Ectodermal cell (in vitro differentiated cells): ENCODE results near the gene THSD4.
"Not testable (repeated sequence)": the region's sequence is repeated elsewhere in the genome, so short reads cannot be mapped to it uniquely, and the experiment has no call there.

Source experiments
- H3K27ac ChIP-seq: 2 replicates; pipeline ENCODE4 v1.7.0; 2013; ENCODE audit warnings: mild to moderate bottlenecking, low read depth, low read length; ENCODE audit not compliant: insufficient read depth, poor library complexity, severe bottlenecking
- H3K27me3 ChIP-seq: 2 replicates; pipeline ENCODE4 v1.7.0; 2013; ENCODE audit warnings: mild to moderate bottlenecking, low read length; ENCODE audit not compliant: insufficient read depth, control insufficient read depth, poor library complexity, severe bottlenecking
- H3K36me3 ChIP-seq: one replicate; pipeline ENCODE4 v1.7.0; 2013; ENCODE audit warnings: low read length; ENCODE audit not compliant: control insufficient read depth, insufficient read depth
- H3K4me1 ChIP-seq: one replicate; pipeline ENCODE4 v1.7.0; 2013; ENCODE audit warnings: low read length; ENCODE audit not compliant: control insufficient read depth, insufficient read depth
- H3K4me3 ChIP-seq: 2 replicates; pipeline ENCODE4 v1.7.0; 2013; ENCODE audit warnings: low read depth, low read length, control low read depth; ENCODE audit not compliant: insufficient read depth
- H3K9me3 ChIP-seq: 2 replicates; pipeline ENCODE4 v1.7.0; 2013; ENCODE audit warnings: mild to moderate bottlenecking, low read length, moderate library complexity; ENCODE audit not compliant: control insufficient read depth
- WGBS, 2 experiments: methylation state at CpG; one replicate each; pipeline ENCODE4 v1.1.7; 2013; ENCODE audit warnings: missing lambda C conversion rate in 2 of 2; 5-methylcytosine and 5-hydroxymethylcytosine counted together

The THSD4 gene

DNA sequence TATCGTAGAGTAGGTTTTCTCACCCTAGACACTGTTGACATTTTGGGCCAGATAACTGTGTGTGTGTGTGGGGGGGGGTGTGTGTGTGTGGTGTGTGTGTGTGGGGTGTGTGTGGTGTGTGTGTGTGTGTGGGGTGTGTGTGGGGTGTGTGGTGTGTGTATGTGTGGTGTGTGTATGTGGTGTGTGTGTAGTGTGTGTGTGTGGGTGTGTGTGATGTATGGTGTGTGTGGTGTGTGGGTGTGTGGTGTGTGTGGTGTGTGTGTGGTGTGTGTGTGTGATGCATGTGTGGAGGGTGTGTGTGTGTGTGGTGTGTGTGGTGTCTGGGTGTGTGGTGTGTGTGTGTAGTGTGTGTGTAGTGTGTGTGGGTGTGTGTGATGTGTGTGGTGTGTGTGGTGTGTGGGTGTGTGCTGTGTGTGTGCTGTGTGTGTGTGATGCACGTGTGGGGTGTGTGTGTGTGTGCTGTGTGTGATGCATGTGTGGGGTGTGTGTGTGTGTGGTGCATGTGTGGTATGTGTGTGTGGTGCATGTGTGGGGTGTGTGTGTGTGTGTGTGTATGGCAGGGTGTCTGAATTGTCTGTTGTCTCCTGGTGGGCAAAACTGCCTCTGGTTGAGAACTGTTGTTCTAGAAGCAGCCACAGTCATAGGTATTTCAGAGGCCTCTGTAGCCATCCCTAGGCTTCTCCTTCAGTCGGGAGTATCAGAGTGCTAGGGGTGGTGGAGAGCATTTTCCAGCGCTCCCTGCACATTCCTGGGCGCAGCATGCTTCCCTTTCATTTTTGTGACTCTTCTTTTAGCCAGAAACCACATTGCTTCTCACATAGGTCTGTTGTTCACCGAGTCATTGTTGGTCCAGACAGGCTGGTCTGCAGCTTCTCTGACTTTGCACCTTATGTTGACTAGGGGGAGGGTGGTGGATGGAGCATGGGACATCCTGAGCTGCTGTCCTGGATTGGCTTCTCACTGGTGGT, 84.4 kb downstream of the THSD4 start:
- Histone ChIP-seq H3K27ac (no peak overlapping the region), H3K36me3 (no peaks in the 10 kb centered on the region), H3K4me1 (peaks cover 11% of the 10 kb centered on the region), H3K4me3 (no peak overlapping the region), H3K27me3 (peaks cover 6% of the 10 kb centered on the region), H3K9me3 (no peaks in the 10 kb centered on the region)
- WGBS, 2 experiments: 77 to 85% methylated on average over 6 of the region's 6 CpGs

DNA sequence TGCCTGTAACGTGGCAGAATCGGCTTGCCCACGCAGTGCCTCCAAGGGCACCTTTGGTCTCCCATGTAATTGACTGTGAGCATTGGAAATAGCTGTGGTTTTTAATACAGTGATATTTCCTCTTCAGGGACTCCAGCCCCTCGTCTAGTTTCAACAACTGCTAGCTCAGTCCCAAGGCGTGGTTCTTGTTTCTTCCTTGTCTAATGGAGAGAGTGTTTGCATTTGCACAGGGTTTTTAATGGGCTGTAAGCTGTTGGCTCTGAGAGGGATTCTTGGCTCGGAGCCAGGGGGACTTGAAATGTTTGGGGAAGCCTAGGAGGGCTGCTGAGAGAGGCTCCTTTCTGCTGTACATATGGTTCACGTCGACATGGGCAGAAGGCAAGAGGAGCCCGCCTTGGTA, 86.2 kb downstream of the THSD4 start:
- H3K27ac ChIP-seq: no peak overlapping the region
- peaks cover 11% of the 10 kb centered on the region for H3K4me1 ChIP-seq
- 89 to 95% methylated on average over 9 of the region's 9 CpGs for WGBS, 2 experiments
- no peaks in the 10 kb centered on the region for H3K36me3 ChIP-seq
- H3K27me3 ChIP-seq: peaks cover 11% of the 10 kb centered on the region
- H3K9me3 ChIP-seq: no peaks in the 10 kb centered on the region
- H3K4me3 ChIP-seq: no peak overlapping the region

DNA sequence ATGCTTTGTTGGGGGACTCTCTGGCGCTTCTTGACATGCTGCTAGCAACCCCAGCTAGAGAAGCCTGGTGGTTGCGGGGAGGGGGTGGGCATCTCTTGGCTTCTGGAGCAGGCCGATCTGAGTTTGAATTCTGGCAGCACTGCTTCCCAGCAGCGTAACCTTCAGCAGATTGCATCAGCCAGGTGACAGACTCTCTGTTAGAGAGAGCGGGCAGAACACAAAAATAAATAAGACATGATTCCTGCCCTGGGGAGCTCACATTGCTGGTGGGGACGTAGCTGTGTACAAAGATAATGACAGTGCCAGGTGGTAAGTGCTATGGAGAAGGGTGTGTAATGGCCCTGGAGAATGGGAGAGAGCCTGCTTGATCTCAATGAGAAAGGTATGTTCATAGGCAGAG, 87.4 kb downstream of the THSD4 start:
- Histone ChIP-seq H3K4me3 (no peak overlapping the region), H3K27ac (no peak overlapping the region), H3K27me3 (peaks cover 11% of the 10 kb centered on the region), H3K9me3 (no peaks in the 10 kb centered on the region), H3K4me1 (peaks cover 11% of the 10 kb centered on the region), H3K36me3 (no peaks in the 10 kb centered on the region)
- 86 to 88% methylated on average over 6 of the region's 6 CpGs for WGBS, 2 experiments

DNA sequence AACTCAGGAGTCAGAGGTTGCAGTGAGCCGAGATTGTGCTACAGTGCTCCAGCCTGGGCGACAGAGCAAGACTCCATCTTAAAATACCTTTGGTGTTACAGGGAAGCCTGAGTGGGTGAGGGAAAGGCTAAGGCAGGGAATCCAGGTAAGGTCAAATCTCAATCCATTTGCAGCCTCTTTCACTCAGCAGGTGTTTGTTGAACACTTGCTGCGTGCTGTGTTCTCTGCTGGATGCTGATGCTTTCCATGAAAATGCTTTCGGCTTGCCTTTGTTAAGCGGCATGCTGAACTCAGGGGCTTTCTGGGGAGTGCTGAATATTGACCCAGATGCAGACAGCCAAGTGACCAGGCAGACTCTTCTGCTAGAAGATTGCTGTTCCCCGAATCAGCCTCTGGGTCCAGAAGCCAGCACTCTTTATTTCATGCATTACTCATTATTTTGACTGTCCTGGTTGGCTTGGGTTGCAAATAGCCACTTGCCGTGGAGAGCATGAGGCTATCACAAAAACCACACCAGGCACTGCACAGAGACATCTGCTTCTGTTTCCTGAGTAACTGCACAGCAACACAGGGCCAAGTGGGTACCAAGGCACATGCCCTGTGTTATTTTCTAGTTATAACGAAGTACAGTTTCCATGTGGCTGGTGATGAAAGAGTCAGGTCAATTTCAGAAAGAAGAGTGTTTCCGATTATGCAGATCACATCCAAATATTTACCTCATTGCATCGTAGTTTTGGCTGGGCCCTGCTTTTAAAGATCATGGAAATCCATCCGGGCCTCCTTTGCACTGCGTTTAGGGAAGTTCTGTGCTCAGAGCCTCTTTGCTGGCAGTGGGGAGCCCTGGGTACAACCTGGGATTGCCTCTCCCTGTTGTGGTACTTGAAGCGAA, 88.6 kb downstream of the THSD4 start:
- Histone ChIP-seq H3K4me1 (peaks cover 11% of the 10 kb centered on the region), H3K36me3 (no peaks in the 10 kb centered on the region), H3K4me3 (no peak overlapping the region), H3K27me3 (peaks cover 11% of the 10 kb centered on the region), H3K9me3 (no peaks in the 10 kb centered on the region), H3K27ac (no peak overlapping the region)
- WGBS, 2 experiments: 29 to 33% methylated on average over 13 of the region's 13 CpGs

DNA sequence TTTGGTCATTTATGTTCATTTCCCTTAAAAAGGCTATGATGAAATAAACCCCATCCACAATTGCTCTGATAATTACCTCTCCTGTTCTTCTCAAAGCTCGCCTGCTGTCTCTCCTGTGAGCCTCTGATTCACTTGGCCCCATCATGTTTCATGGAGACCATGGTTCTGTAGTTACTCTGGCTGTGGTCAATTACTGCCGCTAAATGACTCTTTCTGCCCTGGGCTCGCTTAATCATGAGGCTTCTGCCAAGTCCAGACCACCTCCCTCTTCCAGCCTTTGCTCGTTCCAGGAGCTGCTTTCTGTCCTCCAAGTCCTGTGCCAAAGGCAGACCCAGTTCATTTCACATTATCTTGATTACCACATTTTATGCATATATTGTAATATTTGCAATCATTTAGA, 91.9 kb downstream of the THSD4 start:
- Histone ChIP-seq H3K36me3 (no peaks in the 10 kb centered on the region), H3K4me1 (peaks cover 11% of the 10 kb centered on the region), H3K27ac (no peak overlapping the region), H3K9me3 (no peaks in the 10 kb centered on the region), H3K4me3 (no peak overlapping the region), H3K27me3 (peaks cover 11% of the 10 kb centered on the region)
- 93 to 97% methylated on average over 4 of the region's 4 CpGs for WGBS, 2 experiments

DNA sequence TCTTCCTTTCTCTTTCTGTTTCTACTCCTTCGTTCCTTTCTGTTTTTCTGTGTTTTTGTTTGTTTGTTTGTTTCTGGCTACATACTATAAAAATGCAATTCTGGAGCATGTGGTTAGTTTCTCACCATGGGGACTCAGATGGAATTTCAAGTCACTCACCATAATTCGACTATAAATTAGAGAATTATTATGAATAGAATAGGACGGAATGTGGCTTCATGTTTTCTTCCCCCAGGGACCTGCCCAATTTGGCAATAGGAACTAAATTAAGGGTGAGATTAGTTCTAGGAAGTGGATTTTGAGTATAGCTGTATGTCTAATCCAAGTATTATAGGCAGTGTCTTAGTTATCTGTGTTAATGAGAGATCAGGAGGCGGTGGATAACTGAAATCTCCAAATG, 96.9 kb downstream of the THSD4 start:
- no peaks in the 10 kb centered on the region for H3K36me3 ChIP-seq
- no peaks in the 10 kb centered on the region for H3K27me3 ChIP-seq
- 95 to 100% methylated on average over 3 of the region's 4 CpGs for WGBS, 2 experiments
- no peak overlapping the region for H3K4me3 ChIP-seq
- H3K4me1 ChIP-seq: no peaks in the 10 kb centered on the region
- no peak overlapping the region for H3K27ac ChIP-seq
- H3K9me3 ChIP-seq: no peaks in the 10 kb centered on the region

DNA sequence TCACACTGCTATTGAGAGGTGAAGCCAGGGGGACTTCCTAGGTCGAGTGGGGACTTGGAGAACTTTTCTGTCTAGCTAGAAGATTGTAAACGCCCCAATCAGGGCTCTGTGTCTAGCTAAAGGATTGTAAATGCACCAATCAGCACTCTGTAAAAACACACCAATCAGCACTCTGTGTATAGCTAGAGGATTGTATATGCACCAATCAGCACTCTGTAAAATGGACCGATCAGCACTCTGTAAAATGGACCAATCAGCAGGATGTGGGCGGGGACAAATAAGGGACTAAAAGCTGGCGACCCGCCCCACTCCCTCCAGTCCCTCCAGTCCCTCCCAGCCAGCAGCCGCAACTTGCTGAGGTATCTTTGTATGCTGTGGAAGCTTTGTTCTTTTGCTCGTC, 98.7 kb downstream of the THSD4 start:
- WGBS, 2 experiments: 97 to 99% methylated on average over 8 of the region's 8 CpGs
- not testable (repeated sequence) for H3K36me3 ChIP-seq, H3K4me3 ChIP-seq, H3K4me1 ChIP-seq, H3K9me3 ChIP-seq, H3K27me3 ChIP-seq, H3K27ac ChIP-seq

DNA sequence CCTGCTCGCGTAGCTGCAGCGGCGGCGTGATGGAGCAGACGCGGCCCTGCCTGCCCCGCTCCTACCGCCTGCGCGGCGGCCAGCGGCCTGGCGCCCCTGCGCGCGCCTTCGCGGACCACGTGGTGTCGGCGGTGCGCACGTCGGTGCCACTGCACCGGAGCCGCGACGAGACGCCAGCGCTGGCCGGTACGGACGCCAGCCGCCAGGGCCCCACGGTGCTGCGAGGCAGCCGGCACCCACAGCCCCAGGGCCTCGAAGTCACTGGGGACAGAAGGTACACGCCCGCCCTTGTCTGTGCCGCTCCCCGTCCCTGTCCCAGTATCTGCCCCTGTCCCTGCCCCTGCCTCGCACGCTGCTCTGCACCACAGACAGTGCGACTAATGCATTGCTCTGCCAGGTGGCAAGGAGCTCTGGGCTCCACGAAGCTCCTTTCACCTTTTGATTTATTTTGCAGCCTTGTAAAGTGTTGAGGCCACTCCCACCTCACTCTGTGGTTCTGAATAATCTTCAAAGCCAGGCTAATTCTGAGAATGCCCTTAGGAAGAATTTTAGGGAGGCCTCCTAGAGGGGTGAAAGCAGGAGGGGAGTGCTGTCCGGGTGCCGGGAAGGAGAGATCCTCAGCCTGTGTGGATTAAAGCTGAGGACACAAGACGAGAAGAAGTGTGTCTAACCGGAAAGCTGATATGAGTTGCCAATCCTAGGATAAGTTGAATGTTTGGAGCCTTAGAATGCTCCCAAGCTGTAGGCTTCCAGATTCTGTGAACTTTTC, 100.0 kb downstream of the THSD4 start:
- Histone ChIP-seq H3K27ac (no peak overlapping the region), H3K36me3 (no peaks in the 10 kb centered on the region), H3K4me3 (no peak overlapping the region), H3K9me3 (no peaks in the 10 kb centered on the region), H3K27me3 (no peaks in the 10 kb centered on the region), H3K4me1 (no peaks in the 10 kb centered on the region)
- WGBS, 2 experiments: 91 to 93% methylated on average over 51 of the region's 51 CpGs

DNA sequence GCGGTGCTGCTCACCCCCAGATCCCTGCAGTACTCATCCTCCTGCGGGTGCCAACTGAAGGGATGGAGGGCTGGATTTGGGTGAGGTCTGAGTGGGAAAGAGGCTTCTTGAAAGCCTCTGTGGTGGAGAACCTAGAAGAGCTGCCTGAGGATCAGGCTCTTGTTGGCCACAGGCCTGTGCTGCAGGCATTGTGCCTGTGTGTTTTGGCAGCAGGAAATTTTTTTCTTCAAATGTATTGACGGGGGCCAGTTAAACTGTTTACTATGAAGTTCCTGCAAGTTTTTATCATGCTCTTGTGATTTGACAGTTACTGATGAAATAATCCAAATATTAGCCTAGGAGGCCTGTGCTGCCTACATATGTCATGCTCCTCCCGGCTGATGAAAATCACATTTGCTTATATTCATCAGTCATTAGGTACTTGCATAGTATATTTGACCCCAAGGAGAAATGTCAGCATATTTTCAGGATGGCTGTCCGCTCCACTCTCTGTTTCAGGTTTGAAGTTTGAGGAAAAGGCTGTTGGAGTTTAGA, 103.1 kb downstream of the THSD4 start:
- 95 to 99% methylated on average over 5 of the region's 5 CpGs for WGBS, 2 experiments
- H3K36me3 ChIP-seq: no peaks in the 10 kb centered on the region
- no peak overlapping the region for H3K27ac ChIP-seq
- no peak overlapping the region for H3K4me3 ChIP-seq
- no peaks in the 10 kb centered on the region for H3K9me3 ChIP-seq
- no peaks in the 10 kb centered on the region for H3K4me1 ChIP-seq
- no peaks in the 10 kb centered on the region for H3K27me3 ChIP-seq
